Choroid plexus epithelial cell (primary cell): ENCODE results near the gene ZCCHC9.
A peak's percentile ranks its signal among the peaks of the same experiment; 100 is the strongest.
"Not testable (repeated sequence)": the region's sequence is repeated elsewhere in the genome, so short reads cannot be mapped to it uniquely, and the experiment has no call there.

Experiments
- DNase-seq: peaks from one replicate; pipeline ENCODE4 v3.0.0-alpha.2; 2010; ENCODE audit warnings: low read depth
- H3K4me3 ChIP-seq: 2 replicates; pipeline ENCODE4 v1.5.1; 2011; ENCODE audit warnings: low read depth, mild to moderate bottlenecking, control low read depth, low read length, moderate library complexity
- CTCF ChIP-seq: conservative IDR thresholded peaks from 2 replicates; pipeline ENCODE4 v1.5.1; 2011; ENCODE audit warnings: low read depth, mild to moderate bottlenecking, control low read depth, inconsistent platforms, low read length, moderate library complexity

Gene ZCCHC9

GRCh38 chr5:81301271-81302015 lies at the start of gene ZCCHC9:
Gene ZCCHC9, plus strand, starts transcription at chr5:81301587. Its CDS starts 3,171 bp downstream, at chr5:81304758.
- TF ChIP-seq CTCF, result peak; percentile 47
- DNase-seq, result peak; percentile 97
- H3K4me3 ChIP-seq, result peak within 1 kb of the TSS; percentile 93

GRCh38 chr5:81251922-81252321 lies 49.5 kb upstream of the ZCCHC9 start:
- H3K4me3 ChIP-seq, result no peak overlapping the region
- no peak for DNase-seq
- no peak for TF ChIP-seq CTCF

GRCh38 chr5:81252904-81253303 lies 48.5 kb upstream of the ZCCHC9 start:
- no peak overlapping the region for H3K4me3 ChIP-seq
- no peak for TF ChIP-seq CTCF
- DNase-seq, result no peak

- DNase-seq, result no peak
- TF ChIP-seq CTCF, result no peak
- no peak overlapping the region for H3K4me3 ChIP-seq
These were observed 47.5 kb upstream of the ZCCHC9 start for GRCh38 chr5:81253875-81254274.

- DNase-seq, result no peak
- H3K4me3 ChIP-seq, result no peak overlapping the region
- TF ChIP-seq CTCF, result no peak
These were observed 46.4 kb upstream of the ZCCHC9 start for GRCh38 chr5:81254886-81255559.

GRCh38 chr5:81256766-81257165 lies 44.6 kb upstream of the ZCCHC9 start:
- DNase-seq, result no peak
- H3K4me3 ChIP-seq, result no peak overlapping the region
- no peak for TF ChIP-seq CTCF

- not testable (repeated sequence) for DNase-seq, H3K4me3 ChIP-seq
These were observed 38.6 kb upstream of the ZCCHC9 start for GRCh38 chr5:81262796-81263195.
